RWPE1 (cell line): Measurements from ENCODE around the gene ESF1.
A peak's percentile ranks its signal among the peaks of the same experiment; 100 is the strongest.

Experiments used
- CTCF ChIA-PET: fragments of 350-600 bp; sonication (Branson Sonifier 250); formaldehyde crosslinking; extraction: SDS; loops from one replicate; lab custom pipeline; 2021; lab: Yijun Ruan, JAX
- POLR2A ChIA-PET: fragments of 400-600 bp; formaldehyde crosslinking; extraction: SDS; loops from one replicate; lab custom pipeline; 2020; ENCODE audit warnings: antibody characterized with exemption; ENCODE audit not compliant: low non-redundant PET; lab: Yijun Ruan, JAX
- DNase-seq: peaks from one replicate; pipeline ENCODE4 v3.0.0; 2012; ENCODE audit warnings: low spot score
- H3K27ac ChIP-seq: fragments of 450-650 bp; 2 replicates; pipeline ENCODE4 v1.5.1; 2017
- CTCF ChIP-seq: fragments of 450-650 bp; conservative IDR thresholded peaks from 2 replicates; pipeline ENCODE4 v1.5.1; 2017; ENCODE audit warnings: low read depth, mild to moderate bottlenecking

The ESF1 gene

GRCh38 chr20:13784893-13785715, at the start of gene ESF1, which contains the start of gene NDUFAF5:
Gene ESF1, minus strand, starts transcription at chr20:13784919. Its CDS starts 1,779 bp downstream, at chr20:13783140.
Gene NDUFAF5, plus strand, starts transcription at chr20:13785028. Its CDS starts 41 bp downstream, at chr20:13785069.
- peak within 1 kb of the TSS; percentile 91 for H3K27ac ChIP-seq
- CTCF ChIA-PET, result interaction anchor here (0.6 to 1.1 kb wide), 4 partner anchors 14 to 239 kb away, joined by 3 to 5 read pairs (median 4); no protein-coding TSS in a partner anchor
- peak; percentile 91 for DNase-seq
- TF ChIP-seq CTCF, result no peak
- POLR2A ChIA-PET, result no interaction called here

- ChIA-PET POLR2A (no interaction called here), CTCF (interaction anchor here (0.7 kb wide), 1 partner anchor 108 kb away, joined by 3 read pairs; no protein-coding TSS in a partner anchor)
- DNase-seq, result no peak
- no peak for TF ChIP-seq CTCF
- no peak overlapping the region for H3K27ac ChIP-seq
Observed at GRCh38 chr20:13831476-13831875, 46.8 kb upstream of the ESF1 start.

- no peak overlapping the region for H3K27ac ChIP-seq
- no peak for DNase-seq
- ChIA-PET CTCF (no interaction called here), POLR2A (no interaction called here)
- no peak for TF ChIP-seq CTCF
Observed at GRCh38 chr20:13825465-13825864, 40.7 kb upstream of the ESF1 start.

GRCh38 chr20:13824459-13824858, 39.7 kb upstream of the ESF1 start:
- ChIA-PET CTCF (interaction anchor here (1.0 kb wide), 1 partner anchor 155 kb away, joined by 3 read pairs; no protein-coding TSS in a partner anchor), POLR2A (no interaction called here)
- H3K27ac ChIP-seq, result no peak overlapping the region
- no peak for DNase-seq
- no peak for TF ChIP-seq CTCF

GRCh38 chr20:13822459-13822858, 37.7 kb upstream of the ESF1 start:
- ChIA-PET CTCF (interaction anchor here (0.6 kb wide), 1 partner anchor 8 kb away, joined by 5 read pairs; no protein-coding TSS in a partner anchor), POLR2A (no interaction called here)
- DNase-seq, result no peak
- no peak for TF ChIP-seq CTCF
- H3K27ac ChIP-seq, result no peak overlapping the region

GRCh38 chr20:13821876-13822275, 37.2 kb upstream of the ESF1 start:
- DNase-seq, result no peak
- H3K27ac ChIP-seq, result no peak overlapping the region
- no peak for TF ChIP-seq CTCF
- POLR2A ChIA-PET, result no interaction called here
- CTCF ChIA-PET, result no interaction called here
